B cell (primary cell): ENCODE results near the gene OTOP2.

Source experiments
- EZH2 ChIP-seq: IDR thresholded peaks from 2 replicates; pipeline ENCODE4 v1.6.1; 2012; ENCODE audit warnings: borderline replicate concordance, low read depth, mild to moderate bottlenecking, moderate library complexity, low read length; ENCODE audit not compliant: insufficient read depth, poor library complexity, severe bottlenecking
- TF ChIP-seq, protein P1 (sequence below): fragments of 200-600 bp; IDR thresholded peaks from one replicate; pipeline ENCODE4 v1.8.0; 2022; ENCODE audit warnings: antibody characterized with exemption, mild to moderate bottlenecking

DNA sequence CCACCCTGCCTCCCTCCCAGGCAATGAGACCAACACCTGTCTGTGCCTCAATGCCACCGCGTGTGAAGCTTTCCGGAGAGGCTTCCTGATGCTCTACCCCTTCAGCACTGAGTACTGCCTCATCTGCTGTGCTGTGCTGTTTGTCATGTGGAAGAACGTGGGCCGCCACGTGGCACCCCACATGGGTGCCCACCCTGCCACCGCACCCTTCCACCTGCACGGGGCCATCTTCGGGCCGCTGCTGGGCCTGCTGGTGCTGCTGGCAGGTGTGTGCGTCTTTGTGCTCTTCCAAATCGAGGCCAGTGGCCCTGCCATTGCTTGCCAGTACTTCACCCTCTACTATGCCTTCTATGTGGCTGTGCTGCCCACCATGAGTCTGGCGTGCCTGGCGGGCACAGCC, 22.6 kb downstream of the OTOP2 start:
- TF ChIP-seq, protein P1, sequence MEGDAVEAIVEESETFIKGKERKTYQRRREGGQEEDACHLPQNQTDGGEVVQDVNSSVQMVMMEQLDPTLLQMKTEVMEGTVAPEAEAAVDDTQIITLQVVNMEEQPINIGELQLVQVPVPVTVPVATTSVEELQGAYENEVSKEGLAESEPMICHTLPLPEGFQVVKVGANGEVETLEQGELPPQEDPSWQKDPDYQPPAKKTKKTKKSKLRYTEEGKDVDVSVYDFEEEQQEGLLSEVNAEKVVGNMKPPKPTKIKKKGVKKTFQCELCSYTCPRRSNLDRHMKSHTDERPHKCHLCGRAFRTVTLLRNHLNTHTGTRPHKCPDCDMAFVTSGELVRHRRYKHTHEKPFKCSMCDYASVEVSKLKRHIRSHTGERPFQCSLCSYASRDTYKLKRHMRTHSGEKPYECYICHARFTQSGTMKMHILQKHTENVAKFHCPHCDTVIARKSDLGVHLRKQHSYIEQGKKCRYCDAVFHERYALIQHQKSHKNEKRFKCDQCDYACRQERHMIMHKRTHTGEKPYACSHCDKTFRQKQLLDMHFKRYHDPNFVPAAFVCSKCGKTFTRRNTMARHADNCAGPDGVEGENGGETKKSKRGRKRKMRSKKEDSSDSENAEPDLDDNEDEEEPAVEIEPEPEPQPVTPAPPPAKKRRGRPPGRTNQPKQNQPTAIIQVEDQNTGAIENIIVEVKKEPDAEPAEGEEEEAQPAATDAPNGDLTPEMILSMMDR, result no peak
- TF ChIP-seq EZH2, result no peak
